Glutamatergic neuron (in vitro differentiated cells): ENCODE results near the gene TFDP1. TPM values are rescaled to one million over a fixed set of nuclear protein-coding genes. Genes with fewer than 3 reads are reported as not detected.
A peak's percentile ranks its signal among the peaks of the same experiment; 100 is the strongest.

Experiments used
- DNase-seq: peaks from one replicate; pipeline ENCODE4 v3.0.0; 2022
- H3K27ac Mint-ChIP-seq: one replicate; pipeline ENCODE4 v1.8.0; 2020; ENCODE audit warnings: mild to moderate bottlenecking, mixed read lengths, inconsistent platforms; ENCODE audit not compliant: unreplicated experiment
- H3K27me3 Mint-ChIP-seq: one replicate; pipeline ENCODE4 v1.8.0; 2020; ENCODE audit warnings: mild to moderate bottlenecking, moderate library complexity, mixed read lengths, inconsistent platforms; ENCODE audit not compliant: unreplicated experiment
- H3K36me3 Mint-ChIP-seq: one replicate; pipeline ENCODE4 v1.8.0; 2020; ENCODE audit warnings: mild to moderate bottlenecking, mixed read lengths, inconsistent platforms; ENCODE audit not compliant: unreplicated experiment
- H3K4me1 Mint-ChIP-seq: one replicate; pipeline ENCODE4 v1.8.0; 2020; ENCODE audit warnings: mild to moderate bottlenecking, low read depth, mixed read lengths, inconsistent platforms; ENCODE audit not compliant: unreplicated experiment
- H3K4me3 Mint-ChIP-seq: one replicate; pipeline ENCODE4 v1.8.0; 2020; ENCODE audit warnings: mild to moderate bottlenecking, mixed read lengths, inconsistent platforms; ENCODE audit not compliant: unreplicated experiment
- H3K9me3 Mint-ChIP-seq: one replicate; pipeline ENCODE4 v1.8.0; 2020; ENCODE audit warnings: mild to moderate bottlenecking, moderate library complexity, mixed read lengths, inconsistent platforms; ENCODE audit not compliant: unreplicated experiment
- CTCF ChIP-seq: fragments of 200-600 bp; sonication (generic); IDR thresholded peaks from one replicate; pipeline ENCODE4 v1.5.0; 2021; ENCODE audit not compliant: partially characterized antibody, unreplicated experiment
- total RNA-seq: library from RNA; stranded (reverse); fragmentation: NEBNext Ultra II Directional; extraction: Animal tissue kit (Norgen Biotek cat#: 25700); gene quantifications from one replicate; pipeline ENCODE4 v1.2.1, GENCODE V29; 2021; ENCODE audit not compliant: unreplicated experiment

The TFDP1 gene
- total RNA-seq, 1 donor from 2014 or later, result 62.0 TPM

DNA sequence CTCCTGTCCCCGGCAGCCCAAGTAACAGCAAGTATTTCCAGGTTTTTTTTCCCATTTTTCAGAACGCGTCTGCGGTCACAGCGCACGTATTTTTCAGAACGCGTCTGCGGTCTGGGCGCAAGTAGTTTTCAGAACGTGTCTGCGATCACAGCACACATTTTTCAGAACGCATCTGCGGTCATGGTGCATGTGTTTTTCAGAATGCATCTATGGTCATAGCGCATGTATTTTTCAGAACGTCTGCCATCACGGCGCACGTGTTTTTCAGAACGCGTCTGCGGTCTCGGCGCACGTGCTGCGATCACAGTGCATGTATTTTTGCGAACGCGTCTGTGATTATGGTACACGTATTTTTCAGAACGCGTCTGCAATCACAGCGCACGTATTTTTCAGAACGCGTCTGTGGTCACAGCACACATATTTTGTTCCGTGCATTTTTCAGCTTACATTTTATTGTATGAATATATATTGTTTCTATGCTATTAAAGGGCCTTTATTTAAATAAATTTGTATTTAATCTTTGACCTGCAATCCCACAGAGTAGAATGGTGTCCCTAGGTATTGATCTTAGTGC, 53.7 kb downstream of the TFDP1 start:
- Mint-ChIP-seq H3K9me3 (peaks cover 13% of the 10 kb centered on the region), H3K4me1 (no peaks in the 10 kb centered on the region), H3K36me3 (peaks cover 45% of the 10 kb centered on the region), H3K27ac (no peak overlapping the region), H3K27me3 (peaks cover 3% of the 10 kb centered on the region), H3K4me3 (no peak overlapping the region)
- DNase-seq, result no peak
- TF ChIP-seq CTCF, result no peak

DNA sequence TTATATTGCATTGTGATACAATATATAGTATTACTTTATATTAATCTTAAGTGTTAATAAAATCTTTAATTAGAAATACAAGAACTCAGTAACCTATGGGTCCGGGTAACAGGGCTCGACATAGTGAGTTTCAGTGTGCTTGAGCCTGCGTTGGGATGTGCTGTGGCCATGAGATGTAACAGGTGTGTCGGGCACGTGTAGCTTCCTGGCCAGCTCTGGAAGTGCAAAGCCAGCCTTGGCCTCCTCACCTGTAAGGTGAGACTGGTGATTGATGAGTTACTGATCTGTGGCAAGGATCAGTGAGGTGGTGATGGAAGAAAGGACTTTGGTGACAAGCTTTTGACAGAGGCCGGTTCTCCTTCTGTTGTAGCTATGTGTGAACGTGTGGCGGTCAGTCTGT, 54.3 kb downstream of the TFDP1 start:
- Mint-ChIP-seq H3K4me1 (no peaks in the 10 kb centered on the region), H3K9me3 (peaks cover 13% of the 10 kb centered on the region), H3K27ac (no peak overlapping the region), H3K4me3 (no peak overlapping the region), H3K27me3 (peaks cover 3% of the 10 kb centered on the region), H3K36me3 (peaks cover 45% of the 10 kb centered on the region)
- TF ChIP-seq CTCF, result no peak
- no peak for DNase-seq

GRCh38 chr13:113639616-113640262, 55.2 kb downstream of the TFDP1 start:
- H3K27me3 Mint-ChIP-seq, result peaks cover 1% of the 10 kb centered on the region
- peaks cover 35% of the 10 kb centered on the region for H3K36me3 Mint-ChIP-seq
- TF ChIP-seq CTCF, result no peak
- peak; percentile 14 for DNase-seq
- H3K4me1 Mint-ChIP-seq, result no peaks in the 10 kb centered on the region
- H3K9me3 Mint-ChIP-seq, result peaks cover 14% of the 10 kb centered on the region
- no peak overlapping the region for H3K4me3 Mint-ChIP-seq
- H3K27ac Mint-ChIP-seq, result no peak overlapping the region

- Mint-ChIP-seq H3K27ac (no peak overlapping the region), H3K27me3 (no peaks in the 10 kb centered on the region), H3K4me1 (no peaks in the 10 kb centered on the region), H3K9me3 (peaks cover 13% of the 10 kb centered on the region), H3K36me3 (peaks cover 35% of the 10 kb centered on the region), H3K4me3 (no peak overlapping the region)
- no peak for TF ChIP-seq CTCF
- no peak for DNase-seq
Measured at GRCh38 chr13:113641426-113641825, 56.9 kb downstream of the TFDP1 start.

DNA sequence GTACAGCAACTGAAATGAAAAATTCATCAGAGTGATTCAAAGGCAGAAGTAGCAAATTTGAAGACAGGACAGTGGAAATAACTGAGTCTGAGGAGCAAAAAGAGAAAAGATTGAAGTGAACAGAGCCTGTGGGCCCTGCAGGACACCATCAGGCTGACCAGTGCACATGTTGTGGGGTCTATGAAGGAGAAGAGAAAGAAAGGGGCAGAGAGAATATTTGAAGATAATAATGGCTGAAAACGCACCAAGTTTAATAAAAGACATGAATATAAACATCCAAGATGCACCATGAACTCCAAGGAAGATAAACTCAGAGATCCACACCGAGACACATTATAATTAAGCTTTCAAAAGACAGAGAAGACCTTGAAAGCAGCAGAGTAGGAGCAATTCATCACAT, 58.0 kb downstream of the TFDP1 start:
- TF ChIP-seq CTCF, result no peak

More for the DNA sequence above, 58.0 kb downstream of the TFDP1 start:
- no peak for DNase-seq
- Mint-ChIP-seq H3K9me3 (peaks cover 10% of the 10 kb centered on the region), H3K4me3 (no peak overlapping the region), H3K27ac (no peak overlapping the region), H3K36me3 (peaks cover 32% of the 10 kb centered on the region), H3K4me1 (no peaks in the 10 kb centered on the region), H3K27me3 (no peaks in the 10 kb centered on the region)
